ENCODE measurements around the gene COG5. TPM values are rescaled to one million over a fixed set of nuclear protein-coding genes. Genes with fewer than 3 reads are reported as not detected.

Gene COG5
- total and polyA plus RNA-seq, 2 donors from 2014 or later, result 8.6 to 45.7 TPM

DNA sequence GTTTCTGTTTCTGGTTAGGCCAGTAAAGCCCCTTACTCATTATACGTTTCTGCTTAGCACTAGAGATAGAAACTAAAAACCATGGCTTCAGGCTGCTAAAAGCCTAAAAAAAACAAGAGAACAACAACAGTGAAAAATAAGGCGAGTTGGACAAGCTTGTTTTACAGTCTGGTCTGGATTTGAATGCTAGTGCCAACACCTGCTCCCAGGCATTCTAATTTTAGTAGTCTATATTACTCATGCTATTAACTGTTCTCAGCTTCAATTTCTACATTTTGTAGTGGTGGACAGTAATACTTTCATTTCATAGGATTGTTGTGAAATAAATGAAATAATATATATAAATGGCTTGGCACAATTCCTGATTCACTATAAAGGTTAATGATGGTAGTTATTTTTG is 286.4 kb downstream of the COG5 start:
- Histone ChIP-seq H3K4me1 (ENCODE audit: control insufficient read depth in 2 of 3, insufficient read depth in 2 of 3, low read depth in 1 of 3, low read length in 3 of 3) (no peaks in the 10 kb centered on the region), H3K4me3 (ENCODE audit: low read length in 3 of 3) (no peak overlapping the region), H3K9ac (ENCODE audit: low read length in 3 of 3) (no peak overlapping the region), H3K27ac (ENCODE audit: low read depth in 2 of 2, low read length in 2 of 2) (no peak overlapping the region), H3K36me3 (ENCODE audit: control insufficient read depth in 2 of 3, insufficient read depth in 3 of 3, low read length in 3 of 3) (no peaks in the 10 kb centered on the region), H3K9me3 (ENCODE audit: control insufficient read depth in 2 of 3, insufficient read depth in 1 of 3, low read length in 3 of 3) (no peaks in the 10 kb centered on the region), H3K27me3 (ENCODE audit: control insufficient read depth, insufficient read depth, low read length) (no peaks in the 10 kb centered on the region)
- no peak for FAIRE-seq
- TF ChIP-seq, protein P1, sequence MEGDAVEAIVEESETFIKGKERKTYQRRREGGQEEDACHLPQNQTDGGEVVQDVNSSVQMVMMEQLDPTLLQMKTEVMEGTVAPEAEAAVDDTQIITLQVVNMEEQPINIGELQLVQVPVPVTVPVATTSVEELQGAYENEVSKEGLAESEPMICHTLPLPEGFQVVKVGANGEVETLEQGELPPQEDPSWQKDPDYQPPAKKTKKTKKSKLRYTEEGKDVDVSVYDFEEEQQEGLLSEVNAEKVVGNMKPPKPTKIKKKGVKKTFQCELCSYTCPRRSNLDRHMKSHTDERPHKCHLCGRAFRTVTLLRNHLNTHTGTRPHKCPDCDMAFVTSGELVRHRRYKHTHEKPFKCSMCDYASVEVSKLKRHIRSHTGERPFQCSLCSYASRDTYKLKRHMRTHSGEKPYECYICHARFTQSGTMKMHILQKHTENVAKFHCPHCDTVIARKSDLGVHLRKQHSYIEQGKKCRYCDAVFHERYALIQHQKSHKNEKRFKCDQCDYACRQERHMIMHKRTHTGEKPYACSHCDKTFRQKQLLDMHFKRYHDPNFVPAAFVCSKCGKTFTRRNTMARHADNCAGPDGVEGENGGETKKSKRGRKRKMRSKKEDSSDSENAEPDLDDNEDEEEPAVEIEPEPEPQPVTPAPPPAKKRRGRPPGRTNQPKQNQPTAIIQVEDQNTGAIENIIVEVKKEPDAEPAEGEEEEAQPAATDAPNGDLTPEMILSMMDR (IDR thresholded peaks at IDR 0.05; ENCODE audit: borderline replicate concordance, extremely low read depth, insufficient read depth), result no peak
- DNase-seq, result no peak
- intact Hi-C loops (cut with DNase I), result no loop called here

DNA sequence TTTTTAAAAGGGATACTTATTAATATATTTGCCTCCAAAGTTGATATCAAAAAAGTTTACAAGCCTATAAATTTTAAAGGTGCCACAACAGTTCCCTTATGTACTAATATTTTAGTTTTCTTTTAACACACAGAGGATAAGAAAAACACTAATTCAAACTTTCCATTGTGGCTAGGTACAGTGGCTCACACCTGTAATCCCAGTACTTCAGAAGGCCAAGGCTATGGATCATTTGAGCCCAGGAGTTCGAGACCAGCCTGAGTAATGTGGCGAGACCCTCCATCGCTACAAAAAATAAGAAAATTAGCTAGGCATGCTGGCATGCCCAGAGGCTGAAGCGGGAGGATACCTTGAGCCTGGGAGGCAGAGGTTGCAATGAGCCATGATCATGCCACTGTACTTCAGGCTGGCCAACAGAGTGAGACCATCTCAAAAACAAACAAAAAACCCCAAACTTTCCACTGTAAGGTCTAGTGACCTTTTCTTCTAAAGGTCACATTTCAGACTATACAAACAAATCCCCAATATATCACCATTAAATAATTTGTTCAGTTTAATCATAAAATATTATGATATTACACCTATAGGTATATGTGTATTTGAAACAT is 287.4 kb downstream of the COG5 start:
- H3K27me3 ChIP-seq (ENCODE audit: control insufficient read depth, insufficient read depth, low read length), result no peaks in the 10 kb centered on the region
- intact Hi-C loops (cut with DNase I), result no loop called here
- no peak overlapping the region for H3K4me3 ChIP-seq (ENCODE audit: low read length in 3 of 3)
- DNase-seq, result no peak
- H3K4me1 ChIP-seq (ENCODE audit: control insufficient read depth in 2 of 3, insufficient read depth in 2 of 3, low read depth in 1 of 3, low read length in 3 of 3), result no peaks in the 10 kb centered on the region
- no peak for FAIRE-seq
- no peaks in the 10 kb centered on the region for H3K9me3 ChIP-seq (ENCODE audit: control insufficient read depth in 2 of 3, insufficient read depth in 1 of 3, low read length in 3 of 3)
- TF ChIP-seq, protein P1 (IDR thresholded peaks at IDR 0.05; ENCODE audit: borderline replicate concordance, extremely low read depth, insufficient read depth), result no peak
- H3K36me3 ChIP-seq (ENCODE audit: control insufficient read depth in 2 of 3, insufficient read depth in 3 of 3, low read length in 3 of 3), result no peaks in the 10 kb centered on the region
- no peak overlapping the region for H3K9ac ChIP-seq (ENCODE audit: low read length in 3 of 3)
- no peak overlapping the region for H3K27ac ChIP-seq (ENCODE audit: low read depth in 2 of 2, low read length in 2 of 2)

DNA sequence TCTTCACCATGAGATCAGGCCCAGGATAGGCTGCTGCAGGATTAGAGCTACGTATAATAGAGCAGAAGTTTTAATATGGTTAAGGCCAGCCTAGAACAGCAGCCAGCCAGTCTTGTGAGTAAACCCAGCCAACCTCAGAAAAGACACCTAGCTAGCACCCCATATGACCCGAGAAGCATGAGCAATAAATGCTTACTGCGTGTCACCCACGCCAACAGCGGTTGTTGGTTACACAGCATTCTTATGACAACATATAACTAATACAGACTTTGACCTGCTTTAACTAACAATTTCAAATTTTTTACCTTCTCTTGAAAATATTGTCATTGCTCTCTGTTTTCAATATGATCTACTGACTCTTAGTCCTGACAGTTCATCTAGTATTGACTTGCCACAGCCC is 289.2 kb downstream of the COG5 start:
- Histone ChIP-seq H3K4me1 (ENCODE audit: control insufficient read depth in 2 of 3, insufficient read depth in 2 of 3, low read depth in 1 of 3, low read length in 3 of 3) (peaks cover 0 to 2% (median 0%) of the 10 kb centered on the region in 3 donors), H3K36me3 (ENCODE audit: control insufficient read depth in 2 of 3, insufficient read depth in 3 of 3, low read length in 3 of 3) (no peaks in the 10 kb centered on the region), H3K4me3 (ENCODE audit: low read length in 3 of 3) (no peak overlapping the region), H3K9ac (ENCODE audit: low read length in 3 of 3) (no peak overlapping the region), H3K27ac (ENCODE audit: low read depth in 2 of 2, low read length in 2 of 2) (no peak overlapping the region), H3K9me3 (ENCODE audit: control insufficient read depth in 2 of 3, insufficient read depth in 1 of 3, low read length in 3 of 3) (no peaks in the 10 kb centered on the region), H3K27me3 (ENCODE audit: control insufficient read depth, insufficient read depth, low read length) (no peaks in the 10 kb centered on the region)
- no peak for DNase-seq
- no peak for FAIRE-seq
- TF ChIP-seq, protein P1 (IDR thresholded peaks at IDR 0.05; ENCODE audit: borderline replicate concordance, extremely low read depth, insufficient read depth), result no peak
- intact Hi-C loops (cut with DNase I), result no loop called here

DNA sequence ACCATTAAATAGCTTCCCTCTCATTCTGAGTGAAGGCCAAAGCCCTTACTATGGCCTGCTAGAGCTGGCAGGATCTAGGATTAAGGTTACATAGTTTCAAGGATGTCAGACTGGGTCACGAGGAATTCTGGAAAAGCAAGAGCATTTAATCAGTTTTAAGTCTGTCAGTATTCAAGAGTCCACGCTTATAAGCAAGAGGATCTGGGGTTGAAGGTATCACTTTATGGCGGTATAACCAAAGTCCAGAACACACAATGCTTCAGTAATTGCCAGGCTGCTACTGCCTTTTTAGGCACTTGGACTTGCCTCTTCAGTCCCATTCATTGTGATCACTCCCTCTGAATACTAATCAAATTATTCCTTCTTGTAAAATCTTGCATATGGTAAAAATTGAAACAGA is 293.9 kb downstream of the COG5 start:
- intact Hi-C loops (cut with DNase I), result no loop called here
- Histone ChIP-seq H3K9me3 (ENCODE audit: control insufficient read depth in 2 of 3, insufficient read depth in 1 of 3, low read length in 3 of 3) (no peaks in the 10 kb centered on the region), H3K27ac (ENCODE audit: low read depth in 2 of 2, low read length in 2 of 2) (no peak overlapping the region), H3K36me3 (ENCODE audit: control insufficient read depth in 2 of 3, insufficient read depth in 3 of 3, low read length in 3 of 3) (no peaks in the 10 kb centered on the region), H3K9ac (ENCODE audit: low read length in 3 of 3) (no peak overlapping the region), H3K4me3 (ENCODE audit: low read length in 3 of 3) (no peak overlapping the region), H3K27me3 (ENCODE audit: control insufficient read depth, insufficient read depth, low read length) (no peaks in the 10 kb centered on the region), H3K4me1 (ENCODE audit: control insufficient read depth in 2 of 3, insufficient read depth in 2 of 3, low read depth in 1 of 3, low read length in 3 of 3) (peaks cover 0 to 3% (median 0%) of the 10 kb centered on the region in 3 donors)
- peak; percentile 11 for FAIRE-seq
- DNase-seq, result no peak
- TF ChIP-seq, protein P1 (IDR thresholded peaks at IDR 0.05; ENCODE audit: borderline replicate concordance, extremely low read depth, insufficient read depth), result no peak

All from kidney (tissue), 14 donors.